B cell (primary cell): ENCODE results near the gene VGLL1.

Experiments
- EZH2 ChIP-seq: IDR thresholded peaks from 2 replicates; pipeline ENCODE4 v1.6.1; 2012; ENCODE audit warnings: borderline replicate concordance, low read depth, mild to moderate bottlenecking, moderate library complexity, low read length; ENCODE audit not compliant: insufficient read depth, poor library complexity, severe bottlenecking
- TF ChIP-seq, protein P1 (sequence below): fragments of 200-600 bp; IDR thresholded peaks from one replicate; pipeline ENCODE4 v1.8.0; 2022; ENCODE audit warnings: antibody characterized with exemption, mild to moderate bottlenecking

DNA sequence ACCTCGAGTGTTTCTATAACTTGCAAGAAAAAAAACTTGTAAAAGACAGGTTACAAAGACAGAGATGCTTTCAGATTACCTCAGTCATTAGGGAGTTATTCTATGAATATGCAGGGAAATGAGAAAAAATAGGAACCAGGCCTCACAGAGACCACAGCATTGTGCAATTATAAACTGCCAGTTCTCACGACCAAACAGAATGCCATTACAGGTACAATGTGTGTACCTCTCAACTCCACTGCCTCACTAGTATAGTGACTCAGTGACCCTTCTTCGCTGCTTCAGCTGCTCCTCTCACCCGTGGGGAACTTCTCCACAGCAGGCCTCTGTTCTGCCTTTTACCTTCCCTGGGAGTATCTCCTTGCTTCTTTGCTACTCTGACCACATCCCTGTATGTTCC lies 37.0 kb upstream of the VGLL1 start:
- TF ChIP-seq, protein P1, sequence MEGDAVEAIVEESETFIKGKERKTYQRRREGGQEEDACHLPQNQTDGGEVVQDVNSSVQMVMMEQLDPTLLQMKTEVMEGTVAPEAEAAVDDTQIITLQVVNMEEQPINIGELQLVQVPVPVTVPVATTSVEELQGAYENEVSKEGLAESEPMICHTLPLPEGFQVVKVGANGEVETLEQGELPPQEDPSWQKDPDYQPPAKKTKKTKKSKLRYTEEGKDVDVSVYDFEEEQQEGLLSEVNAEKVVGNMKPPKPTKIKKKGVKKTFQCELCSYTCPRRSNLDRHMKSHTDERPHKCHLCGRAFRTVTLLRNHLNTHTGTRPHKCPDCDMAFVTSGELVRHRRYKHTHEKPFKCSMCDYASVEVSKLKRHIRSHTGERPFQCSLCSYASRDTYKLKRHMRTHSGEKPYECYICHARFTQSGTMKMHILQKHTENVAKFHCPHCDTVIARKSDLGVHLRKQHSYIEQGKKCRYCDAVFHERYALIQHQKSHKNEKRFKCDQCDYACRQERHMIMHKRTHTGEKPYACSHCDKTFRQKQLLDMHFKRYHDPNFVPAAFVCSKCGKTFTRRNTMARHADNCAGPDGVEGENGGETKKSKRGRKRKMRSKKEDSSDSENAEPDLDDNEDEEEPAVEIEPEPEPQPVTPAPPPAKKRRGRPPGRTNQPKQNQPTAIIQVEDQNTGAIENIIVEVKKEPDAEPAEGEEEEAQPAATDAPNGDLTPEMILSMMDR: no peak
- TF ChIP-seq EZH2: no peak
